Coronary artery (tissue), 2 donors: Measurements from ENCODE around the gene ZC3H11A.

ENCODE experiments used
- DNase-seq: peaks from one replicate; pipeline ENCODE4 v3.0.0-alpha.2; 2017; ENCODE audit warnings: low spot score
- H3K27ac ChIP-seq, 2 donors: fragments of 200-600 bp; sonication (generic); one replicate each; pipeline ENCODE4 v1.5.1; 2016 to 2019
- H3K4me3 ChIP-seq: fragments of 200-600 bp; sonication (generic); 2 replicates; pipeline ENCODE4 v1.5.1; 2016; ENCODE audit warnings: mild to moderate bottlenecking, moderate library complexity
- CTCF ChIP-seq: fragments of 200-600 bp; sonication (generic); IDR thresholded peaks from one replicate; pipeline ENCODE4 v1.5.1; 2019; ENCODE audit warnings: antibody characterized with exemption

Gene ZC3H11A

GRCh38 chr1:203799157-203799556 is 3.7 kb downstream of the ZC3H11A start:
- Histone ChIP-seq H3K4me3 (peak overlapping the region; percentile 25), H3K27ac (no peak overlapping the region)
- DNase-seq: no peak
- no peak for TF ChIP-seq CTCF

GRCh38 chr1:203799971-203800370 is 4.5 kb downstream of the ZC3H11A start:
- TF ChIP-seq CTCF: no peak
- peak overlapping the region; percentile 25 for H3K4me3 ChIP-seq
- peak overlapping the region in 1 of 2 donors; percentile 9 for H3K27ac ChIP-seq
- DNase-seq: no peak

- TF ChIP-seq CTCF: no peak
- no peak overlapping the region for H3K4me3 ChIP-seq
- DNase-seq: no peak
- H3K27ac ChIP-seq: no peak overlapping the region
Measured at GRCh38 chr1:203805689-203806088, 10.3 kb downstream of the ZC3H11A start.

- no peak overlapping the region for H3K4me3 ChIP-seq
- no peak for DNase-seq
- H3K27ac ChIP-seq: no peak overlapping the region
- no peak for TF ChIP-seq CTCF
Measured at GRCh38 chr1:203807196-203807595, 11.8 kb downstream of the ZC3H11A start.

DNA sequence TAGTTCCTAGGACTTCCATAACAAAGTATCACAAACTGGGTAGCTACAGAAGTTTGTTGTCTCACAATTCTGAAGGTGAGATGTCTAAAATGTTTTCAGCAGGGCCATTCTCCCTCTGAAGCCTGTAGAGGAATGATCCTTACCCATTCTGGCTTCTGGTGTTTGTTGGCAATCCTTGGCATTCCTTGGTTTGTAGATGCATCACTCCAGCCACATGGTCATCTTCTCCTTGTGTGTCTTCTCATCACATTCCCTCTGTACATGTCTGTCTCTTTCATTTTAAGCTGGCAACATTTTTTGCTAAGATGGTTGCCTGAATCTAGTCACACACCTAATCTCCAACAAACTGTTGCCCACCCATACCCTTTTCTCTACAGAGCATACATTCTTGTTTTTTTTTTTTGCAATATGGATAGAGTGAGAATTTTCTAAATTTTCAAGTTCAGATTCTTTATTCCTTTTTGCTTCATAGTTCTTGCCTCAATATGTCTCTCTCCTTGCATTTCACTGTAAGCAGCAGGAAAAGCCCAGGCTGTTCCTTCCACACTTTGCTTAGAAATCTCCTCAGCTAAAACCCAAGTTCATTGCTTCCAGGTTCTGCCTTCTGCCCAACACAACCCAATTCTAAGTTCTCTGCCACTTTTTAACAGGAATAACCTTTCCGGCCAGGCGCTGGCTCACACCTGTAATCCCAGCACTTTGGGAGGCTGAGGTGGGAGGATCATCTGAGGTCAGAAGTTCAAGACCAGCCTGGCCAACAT is 18.3 kb downstream of the ZC3H11A start:
- no peak for TF ChIP-seq CTCF
- no peak overlapping the region for H3K27ac ChIP-seq
- no peak overlapping the region for H3K4me3 ChIP-seq
- no peak for DNase-seq

DNA sequence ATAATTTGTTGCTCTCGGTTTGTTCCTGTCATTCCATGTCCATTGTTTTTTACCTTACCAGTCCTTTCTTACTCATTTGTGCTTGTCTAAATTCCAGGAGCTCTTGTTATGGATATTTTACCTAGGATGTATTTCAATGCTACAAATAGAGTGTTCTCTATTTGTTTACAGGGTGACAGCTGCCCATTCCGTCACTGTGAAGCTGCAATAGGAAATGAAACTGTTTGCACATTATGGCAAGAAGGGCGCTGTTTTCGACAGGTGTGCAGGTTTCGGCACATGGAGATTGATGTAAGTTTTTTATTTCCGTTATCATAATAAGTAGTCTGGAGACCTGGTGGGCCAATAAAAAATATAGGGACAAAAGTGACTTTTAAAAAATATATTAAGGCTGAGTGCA is 23.0 kb downstream of the ZC3H11A start:
- TF ChIP-seq CTCF: no peak
- DNase-seq: no peak
- Histone ChIP-seq H3K27ac (no peak overlapping the region), H3K4me3 (no peak overlapping the region)

DNA sequence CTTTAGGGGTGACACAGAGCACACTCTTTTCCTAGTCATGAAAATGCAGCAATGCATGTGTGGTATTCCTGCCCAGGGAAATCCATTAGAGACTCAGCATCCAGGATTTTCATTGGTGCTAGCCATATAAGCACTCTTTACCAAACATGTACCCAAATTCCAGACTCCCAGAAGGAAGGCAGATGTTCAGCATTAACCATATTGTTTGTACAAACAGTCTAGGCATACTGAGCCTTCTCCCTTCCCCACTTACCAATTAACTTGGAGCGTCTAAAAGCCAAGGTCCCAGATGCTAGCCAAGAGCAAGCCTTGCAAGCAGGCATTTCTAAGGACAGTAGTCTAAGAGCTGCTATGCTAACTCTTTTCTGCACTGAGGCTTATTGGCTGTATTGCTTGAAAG is 27.9 kb downstream of the ZC3H11A start:
- no peak overlapping the region for H3K27ac ChIP-seq
- no peak overlapping the region for H3K4me3 ChIP-seq
- DNase-seq: no peak
- TF ChIP-seq CTCF: no peak
